ENCODE measurements around the gene TBC1D2.

DNA sequence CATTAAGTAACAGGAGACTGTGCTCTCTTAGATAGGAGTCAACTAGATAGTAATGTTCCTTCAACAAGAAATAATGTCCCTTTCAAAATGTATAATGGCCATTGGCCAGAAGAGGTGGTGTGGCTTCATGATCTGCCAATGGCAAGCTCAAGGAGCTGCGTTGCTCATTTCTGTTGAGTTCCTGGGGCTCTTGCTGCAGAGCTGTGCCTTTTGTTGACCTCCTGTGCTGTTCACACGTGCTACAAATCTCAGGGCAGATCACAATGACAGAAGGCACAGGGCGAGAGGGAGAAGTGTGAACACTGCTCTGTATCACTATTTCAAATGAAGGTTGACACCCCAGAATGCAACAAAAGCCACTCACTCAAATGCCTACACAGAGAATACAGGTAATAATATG, 16.0 kb upstream of the TBC1D2 start:
- TF ChIP-seq, protein P1, sequence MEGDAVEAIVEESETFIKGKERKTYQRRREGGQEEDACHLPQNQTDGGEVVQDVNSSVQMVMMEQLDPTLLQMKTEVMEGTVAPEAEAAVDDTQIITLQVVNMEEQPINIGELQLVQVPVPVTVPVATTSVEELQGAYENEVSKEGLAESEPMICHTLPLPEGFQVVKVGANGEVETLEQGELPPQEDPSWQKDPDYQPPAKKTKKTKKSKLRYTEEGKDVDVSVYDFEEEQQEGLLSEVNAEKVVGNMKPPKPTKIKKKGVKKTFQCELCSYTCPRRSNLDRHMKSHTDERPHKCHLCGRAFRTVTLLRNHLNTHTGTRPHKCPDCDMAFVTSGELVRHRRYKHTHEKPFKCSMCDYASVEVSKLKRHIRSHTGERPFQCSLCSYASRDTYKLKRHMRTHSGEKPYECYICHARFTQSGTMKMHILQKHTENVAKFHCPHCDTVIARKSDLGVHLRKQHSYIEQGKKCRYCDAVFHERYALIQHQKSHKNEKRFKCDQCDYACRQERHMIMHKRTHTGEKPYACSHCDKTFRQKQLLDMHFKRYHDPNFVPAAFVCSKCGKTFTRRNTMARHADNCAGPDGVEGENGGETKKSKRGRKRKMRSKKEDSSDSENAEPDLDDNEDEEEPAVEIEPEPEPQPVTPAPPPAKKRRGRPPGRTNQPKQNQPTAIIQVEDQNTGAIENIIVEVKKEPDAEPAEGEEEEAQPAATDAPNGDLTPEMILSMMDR (IDR thresholded peaks at IDR 0.05) = no peak
- TF ChIP-seq EP300 (IDR thresholded peaks at IDR 0.05) = no peak
